Measurements from ENCODE around the gene KIAA1549.

DNA sequence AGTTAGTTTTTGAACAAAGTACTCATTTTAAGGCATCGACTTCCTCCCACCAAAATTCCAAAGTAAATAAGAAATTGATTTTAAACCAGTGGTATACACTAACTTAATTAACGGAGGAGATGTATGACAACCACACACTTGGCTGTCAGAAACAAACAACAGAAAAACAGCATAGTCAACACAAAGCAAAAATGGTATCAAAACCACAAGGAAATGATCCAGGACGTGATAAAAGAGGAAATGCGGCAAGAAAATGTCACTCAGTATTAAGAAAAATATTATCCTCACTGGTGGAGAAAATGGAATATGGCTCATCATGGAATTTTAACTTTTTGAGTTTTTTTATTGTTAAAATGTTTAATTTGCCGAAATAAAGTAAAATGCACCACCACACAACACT, 17.5 kb downstream of the KIAA1549 start:
- TF ChIP-seq POLR2A (IDR thresholded peaks at IDR 0.05) (no peak), POLR2AphosphoS5 (IDR thresholded peaks at IDR 0.05) (no peak), EP300 (IDR thresholded peaks at IDR 0.05) (no peak)
- TF ChIP-seq, protein P1, sequence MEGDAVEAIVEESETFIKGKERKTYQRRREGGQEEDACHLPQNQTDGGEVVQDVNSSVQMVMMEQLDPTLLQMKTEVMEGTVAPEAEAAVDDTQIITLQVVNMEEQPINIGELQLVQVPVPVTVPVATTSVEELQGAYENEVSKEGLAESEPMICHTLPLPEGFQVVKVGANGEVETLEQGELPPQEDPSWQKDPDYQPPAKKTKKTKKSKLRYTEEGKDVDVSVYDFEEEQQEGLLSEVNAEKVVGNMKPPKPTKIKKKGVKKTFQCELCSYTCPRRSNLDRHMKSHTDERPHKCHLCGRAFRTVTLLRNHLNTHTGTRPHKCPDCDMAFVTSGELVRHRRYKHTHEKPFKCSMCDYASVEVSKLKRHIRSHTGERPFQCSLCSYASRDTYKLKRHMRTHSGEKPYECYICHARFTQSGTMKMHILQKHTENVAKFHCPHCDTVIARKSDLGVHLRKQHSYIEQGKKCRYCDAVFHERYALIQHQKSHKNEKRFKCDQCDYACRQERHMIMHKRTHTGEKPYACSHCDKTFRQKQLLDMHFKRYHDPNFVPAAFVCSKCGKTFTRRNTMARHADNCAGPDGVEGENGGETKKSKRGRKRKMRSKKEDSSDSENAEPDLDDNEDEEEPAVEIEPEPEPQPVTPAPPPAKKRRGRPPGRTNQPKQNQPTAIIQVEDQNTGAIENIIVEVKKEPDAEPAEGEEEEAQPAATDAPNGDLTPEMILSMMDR (IDR thresholded peaks at IDR 0.05), result no peak

Measured in gastroesophageal sphincter (tissue), 3 donors.